Cardiac muscle cell (in vitro differentiated cells and primary cell): ENCODE data around the gene NOXA1. TPM values are rescaled to one million over a fixed set of nuclear protein-coding genes. Genes with fewer than 3 reads are reported as not detected.
"Not testable (repeated sequence)": the region's sequence is repeated elsewhere in the genome, so short reads cannot be mapped to it uniquely, and the experiment has no call there.

Source experiments
- DNase-seq, 2 donors: peaks; one replicate each; pipeline versions ENCODE4 v3.0.0 to v3.0.0-alpha.2; 2010 to 2017; ENCODE audit warnings: low read depth in 1 of 2, low spot score in 1 of 2
- H3K27ac ChIP-seq: fragments of 200-600 bp; sonication (generic); 2 replicates; pipeline ENCODE4 v1.5.1; 2016
- H3K27me3 ChIP-seq: fragments of 200-600 bp; sonication (generic); 2 replicates; pipeline ENCODE4 v1.6.0; 2016; ENCODE audit warnings: control low read depth
- H3K36me3 ChIP-seq: fragments of 200-600 bp; sonication (generic); 2 replicates; pipeline ENCODE4 v1.5.1; 2016; ENCODE audit warnings: control low read depth
- H3K4me1 ChIP-seq: fragments of 200-600 bp; sonication (generic); 2 replicates; pipeline ENCODE4 v1.8.1; 2017; ENCODE audit warnings: low read depth, mild to moderate bottlenecking, mixed run types
- H3K4me3 ChIP-seq: fragments of 200-600 bp; sonication (generic); 2 replicates; pipeline ENCODE4 v1.5.1; 2016; ENCODE audit warnings: mild to moderate bottlenecking
- H3K9me3 ChIP-seq: fragments of 200-600 bp; sonication (generic); 2 replicates; pipeline ENCODE4 v1.5.1; 2017; ENCODE audit warnings: low read depth, mild to moderate bottlenecking, control low read depth
- polyA plus RNA-seq: library from polyadenylated mRNA; unstranded; fragments of >200 nt; fragmentation: Nextera tagmentation; extraction: Ambion mirVana; gene quantifications from 2 replicates; pipeline ENCODE4 v1.2.1, GENCODE V29; 2016
- total RNA-seq: library from RNA; depleted of rRNA; stranded (reverse); fragments of >200 nt; gene quantifications from 2 replicates; pipeline ENCODE4 v1.2.3, GENCODE V29; 2016
- TF ChIP-seq, protein P1 (sequence below): IDR thresholded peaks from 2 replicates; pipeline ENCODE4 v1.5.1; 2012; ENCODE audit warnings: low read depth, mild to moderate bottlenecking, low read length

Gene NOXA1
- total and polyA plus RNA-seq, 2 experiments from 2014 or later = 8.1 to 12.0 TPM

DNA sequence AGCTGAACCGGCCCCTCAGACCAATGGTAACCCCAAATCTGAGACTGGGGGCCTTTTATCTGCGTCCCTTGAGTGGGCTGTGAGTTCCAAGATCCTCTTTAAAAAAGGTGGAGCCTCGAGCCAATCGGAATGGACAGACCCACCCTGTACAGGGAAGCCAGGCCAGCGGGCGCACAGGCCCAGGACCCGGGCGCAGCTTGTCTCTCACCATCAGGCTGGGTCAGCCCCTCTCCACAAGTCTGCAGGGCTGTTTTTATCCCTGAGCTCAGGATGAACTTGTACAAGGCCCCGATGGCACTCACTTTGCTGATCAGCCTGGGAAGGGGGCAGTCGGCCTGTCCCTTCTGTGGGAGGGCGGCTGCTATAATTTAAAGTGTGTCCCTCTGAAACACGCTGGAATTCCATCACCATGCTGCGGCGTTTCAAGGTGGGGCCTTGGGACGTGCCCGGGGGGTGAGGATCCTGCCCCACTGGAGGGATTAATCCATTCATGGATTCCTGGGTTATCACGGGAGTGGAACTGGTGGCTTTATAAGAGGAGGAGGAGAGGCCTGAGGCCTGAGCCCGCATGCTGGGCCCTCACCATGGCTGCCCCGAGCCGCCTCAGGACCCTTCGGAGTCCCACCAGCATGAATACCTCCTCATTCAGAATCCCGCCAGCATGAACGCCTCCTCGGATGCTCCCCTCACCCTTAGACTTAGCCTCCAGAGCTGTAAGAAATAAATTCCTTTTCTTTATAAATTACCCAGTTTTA lies 14.4 kb upstream of the NOXA1 start:
- Histone ChIP-seq H3K27ac (no peak overlapping the region), H3K9me3 (no peaks in the 10 kb centered on the region), H3K36me3 (no peaks in the 10 kb centered on the region), H3K4me1 (peaks cover 4% of the 10 kb centered on the region), H3K27me3 (no peaks in the 10 kb centered on the region), H3K4me3 (no peak overlapping the region)
- TF ChIP-seq, protein P1, sequence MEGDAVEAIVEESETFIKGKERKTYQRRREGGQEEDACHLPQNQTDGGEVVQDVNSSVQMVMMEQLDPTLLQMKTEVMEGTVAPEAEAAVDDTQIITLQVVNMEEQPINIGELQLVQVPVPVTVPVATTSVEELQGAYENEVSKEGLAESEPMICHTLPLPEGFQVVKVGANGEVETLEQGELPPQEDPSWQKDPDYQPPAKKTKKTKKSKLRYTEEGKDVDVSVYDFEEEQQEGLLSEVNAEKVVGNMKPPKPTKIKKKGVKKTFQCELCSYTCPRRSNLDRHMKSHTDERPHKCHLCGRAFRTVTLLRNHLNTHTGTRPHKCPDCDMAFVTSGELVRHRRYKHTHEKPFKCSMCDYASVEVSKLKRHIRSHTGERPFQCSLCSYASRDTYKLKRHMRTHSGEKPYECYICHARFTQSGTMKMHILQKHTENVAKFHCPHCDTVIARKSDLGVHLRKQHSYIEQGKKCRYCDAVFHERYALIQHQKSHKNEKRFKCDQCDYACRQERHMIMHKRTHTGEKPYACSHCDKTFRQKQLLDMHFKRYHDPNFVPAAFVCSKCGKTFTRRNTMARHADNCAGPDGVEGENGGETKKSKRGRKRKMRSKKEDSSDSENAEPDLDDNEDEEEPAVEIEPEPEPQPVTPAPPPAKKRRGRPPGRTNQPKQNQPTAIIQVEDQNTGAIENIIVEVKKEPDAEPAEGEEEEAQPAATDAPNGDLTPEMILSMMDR = no peak
- no peak for DNase-seq

- Histone ChIP-seq H3K4me3 (no peak overlapping the region), H3K27ac (no peak overlapping the region), H3K9me3 (no peaks in the 10 kb centered on the region), H3K36me3 (no peaks in the 10 kb centered on the region), H3K27me3 (no peaks in the 10 kb centered on the region), H3K4me1 (peaks cover 4% of the 10 kb centered on the region)
- TF ChIP-seq, protein P1 = no peak
- no peak for DNase-seq
Observed at GRCh38 chr9:137409515-137409914, 13.7 kb upstream of the NOXA1 start.

DNA sequence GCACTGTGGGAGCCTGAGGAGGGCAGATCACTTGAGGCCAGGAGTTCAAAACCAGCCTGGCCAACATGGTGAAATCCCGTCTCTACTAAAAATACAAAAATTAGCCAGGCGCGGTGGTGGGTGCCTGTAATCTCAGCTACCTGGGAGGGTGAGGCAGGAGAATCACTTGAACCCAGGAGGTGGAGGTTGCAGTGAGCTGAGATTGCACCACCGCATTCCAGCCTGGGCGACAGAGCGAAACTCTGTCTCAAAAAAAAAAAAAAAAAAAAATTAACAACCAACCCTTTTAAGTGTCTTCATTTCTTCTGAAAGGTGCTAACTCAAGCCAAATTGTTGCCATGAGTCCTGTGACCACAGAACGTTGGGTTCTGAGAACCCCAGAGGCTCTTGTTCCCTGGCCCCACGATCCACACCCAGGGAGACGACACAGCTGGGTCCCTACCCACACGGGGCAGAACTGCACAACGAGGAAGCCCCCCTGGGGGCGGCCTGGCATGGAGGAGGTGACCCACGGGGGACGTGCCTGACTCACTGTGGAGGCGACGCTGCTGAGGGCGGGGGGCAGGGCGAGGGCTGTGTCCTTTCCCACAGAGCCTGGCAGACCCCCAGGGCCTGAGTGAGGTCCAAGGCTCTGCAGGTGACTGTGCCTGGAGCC lies 12.8 kb upstream of the NOXA1 start:
- not testable (repeated sequence) for H3K4me3 ChIP-seq, H3K4me1 ChIP-seq, H3K27ac ChIP-seq, H3K36me3 ChIP-seq, H3K9me3 ChIP-seq, DNase-seq, H3K27me3 ChIP-seq

DNA sequence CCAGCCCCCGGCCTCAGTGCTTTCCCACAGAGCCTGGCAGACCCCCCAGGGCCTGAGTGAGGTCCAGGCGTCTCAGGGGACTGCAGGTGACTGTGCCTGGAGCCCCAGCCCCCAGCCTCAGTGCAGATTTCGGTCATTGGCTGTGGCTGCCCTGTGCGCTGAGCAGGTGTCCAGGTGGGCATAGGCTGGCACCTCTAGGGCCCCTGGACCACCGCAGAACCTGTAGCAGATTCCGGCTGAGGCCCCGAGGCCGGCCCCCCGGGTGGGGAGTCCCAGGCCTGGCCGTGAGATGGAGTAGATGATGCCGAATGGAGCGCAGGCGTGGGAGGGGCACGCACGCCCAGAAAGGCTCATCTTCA lies 12.3 kb upstream of the NOXA1 start:
- Histone ChIP-seq H3K4me3 (no peak overlapping the region), H3K4me1 (peaks cover 4% of the 10 kb centered on the region), H3K36me3 (no peaks in the 10 kb centered on the region), H3K9me3 (no peaks in the 10 kb centered on the region), H3K27me3 (no peaks in the 10 kb centered on the region), H3K27ac (no peak overlapping the region)
- DNase-seq = no peak
- TF ChIP-seq, protein P1 = no peak

DNA sequence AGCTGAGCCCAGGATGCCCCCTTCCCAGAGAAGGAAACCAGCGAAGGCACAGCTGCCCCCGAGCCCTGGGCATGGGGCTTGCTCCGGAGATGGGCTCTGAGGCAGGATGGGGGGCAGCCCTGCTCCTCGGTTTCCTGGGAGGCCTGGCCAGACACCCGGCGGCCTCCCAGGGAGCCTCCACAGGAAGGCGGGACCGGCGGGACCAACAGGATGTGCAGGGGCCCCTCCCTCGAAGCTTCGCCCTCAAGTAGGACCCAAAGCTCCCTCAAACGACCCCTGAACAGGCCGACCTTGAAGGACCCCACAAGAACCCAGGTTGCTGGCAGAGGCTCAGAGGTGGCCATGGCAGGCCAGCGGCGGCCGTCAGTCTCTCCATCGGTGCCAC lies 11.9 kb upstream of the NOXA1 start:
- Histone ChIP-seq H3K36me3 (no peaks in the 10 kb centered on the region), H3K27ac (no peak overlapping the region), H3K27me3 (no peaks in the 10 kb centered on the region), H3K4me3 (no peak overlapping the region), H3K9me3 (no peaks in the 10 kb centered on the region), H3K4me1 (peaks cover 4% of the 10 kb centered on the region)
- DNase-seq = peak in 1 of 2 donors; percentile 38
- TF ChIP-seq, protein P1 = no peak

DNA sequence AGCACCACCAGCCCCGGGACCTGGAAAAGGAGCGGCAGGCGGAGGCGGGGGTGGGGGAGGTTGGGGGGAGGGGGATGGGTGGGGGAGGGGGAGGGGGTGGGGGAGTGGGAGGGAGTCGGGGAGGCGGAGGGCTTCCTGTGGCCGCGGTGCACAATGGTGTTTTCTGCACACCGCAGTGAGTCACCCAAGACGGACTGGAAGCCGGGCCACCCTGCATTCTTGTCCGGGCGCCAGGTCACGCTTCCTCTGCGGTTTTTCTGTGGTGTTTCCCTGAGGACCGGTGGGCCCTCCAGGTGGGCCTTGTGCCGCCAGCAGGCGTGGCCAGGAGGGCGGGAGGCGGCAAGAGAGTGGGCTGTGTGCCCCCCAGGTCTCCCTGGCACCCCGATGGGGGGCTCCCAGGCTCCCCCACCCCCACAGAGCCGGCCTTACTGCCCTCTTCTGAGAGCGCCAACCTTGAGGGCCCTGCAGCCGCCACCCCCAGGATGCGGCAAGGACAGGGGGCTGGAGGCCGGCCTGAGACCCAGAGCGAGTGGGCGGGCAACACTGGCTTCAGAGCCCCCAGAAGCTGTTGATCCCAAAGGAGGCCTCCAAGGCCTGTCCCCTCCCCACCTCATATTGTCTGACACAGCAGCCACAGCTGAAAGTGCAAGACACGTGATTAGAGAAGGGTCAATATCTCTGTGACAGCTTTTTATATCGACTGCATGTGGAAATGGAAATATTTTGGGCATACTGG lies 11.4 kb upstream of the NOXA1 start:
- Histone ChIP-seq H3K36me3 (no peaks in the 10 kb centered on the region), H3K27ac (no peak overlapping the region), H3K9me3 (no peaks in the 10 kb centered on the region), H3K4me3 (no peak overlapping the region), H3K27me3 (no peaks in the 10 kb centered on the region), H3K4me1 (peaks cover 4% of the 10 kb centered on the region)
- TF ChIP-seq, protein P1 = no peak
- peak in 1 of 2 donors; percentile 95 for DNase-seq
